T1000 (cell line): ENCODE measurements around the gene SBNO2.

ENCODE experiments used
- DNase-seq: peaks from one replicate; lab custom pipeline; 2025; ENCODE audit warnings: mixed read lengths; lab: John Stamatoyannopoulos, UW

Gene SBNO2

DNA sequence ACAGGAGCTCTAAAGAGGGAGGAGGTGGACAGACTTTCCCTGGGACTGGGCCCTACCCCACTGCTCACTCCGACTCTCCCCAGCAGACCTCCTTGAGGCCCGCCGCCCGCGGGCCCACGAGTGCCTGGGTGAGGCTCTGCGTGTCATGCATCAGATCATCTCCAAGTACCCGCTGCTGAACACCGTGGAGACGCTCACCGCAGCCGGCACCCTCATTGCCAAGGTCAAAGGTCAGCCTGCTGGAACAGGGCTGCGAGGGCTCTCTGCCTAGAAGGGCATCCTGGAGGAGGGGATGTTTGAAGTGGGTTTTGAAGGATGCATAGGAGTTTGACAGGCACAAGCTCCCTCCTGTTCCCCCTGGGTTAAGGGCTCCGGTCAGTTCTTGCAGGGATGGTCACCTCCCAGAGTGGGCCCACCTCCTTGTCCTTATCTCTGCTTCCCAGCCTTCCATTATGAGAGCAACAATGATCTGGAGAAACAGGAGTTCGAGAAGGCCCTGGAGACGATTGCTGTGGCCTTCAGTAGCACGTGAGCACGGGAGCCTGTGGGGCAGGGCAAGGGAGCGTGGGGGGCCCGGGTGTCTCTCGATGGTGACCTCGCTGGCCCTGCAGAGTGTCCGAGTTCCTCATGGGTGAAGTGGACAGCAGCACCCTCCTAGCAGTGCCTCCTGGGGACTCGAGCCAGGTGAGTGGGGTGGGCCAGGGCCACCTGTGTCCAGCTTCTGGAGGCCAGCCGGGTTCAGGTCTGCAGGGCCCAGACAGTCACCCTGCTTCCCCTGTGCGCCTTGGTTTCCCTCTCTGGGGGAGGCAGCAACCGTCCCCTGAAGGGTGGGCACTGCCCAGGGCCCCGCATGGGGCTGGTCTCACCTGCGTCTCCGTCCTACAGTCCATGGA lies 100.8 kb downstream of the SBNO2 start:
- no peak for DNase-seq

DNA sequence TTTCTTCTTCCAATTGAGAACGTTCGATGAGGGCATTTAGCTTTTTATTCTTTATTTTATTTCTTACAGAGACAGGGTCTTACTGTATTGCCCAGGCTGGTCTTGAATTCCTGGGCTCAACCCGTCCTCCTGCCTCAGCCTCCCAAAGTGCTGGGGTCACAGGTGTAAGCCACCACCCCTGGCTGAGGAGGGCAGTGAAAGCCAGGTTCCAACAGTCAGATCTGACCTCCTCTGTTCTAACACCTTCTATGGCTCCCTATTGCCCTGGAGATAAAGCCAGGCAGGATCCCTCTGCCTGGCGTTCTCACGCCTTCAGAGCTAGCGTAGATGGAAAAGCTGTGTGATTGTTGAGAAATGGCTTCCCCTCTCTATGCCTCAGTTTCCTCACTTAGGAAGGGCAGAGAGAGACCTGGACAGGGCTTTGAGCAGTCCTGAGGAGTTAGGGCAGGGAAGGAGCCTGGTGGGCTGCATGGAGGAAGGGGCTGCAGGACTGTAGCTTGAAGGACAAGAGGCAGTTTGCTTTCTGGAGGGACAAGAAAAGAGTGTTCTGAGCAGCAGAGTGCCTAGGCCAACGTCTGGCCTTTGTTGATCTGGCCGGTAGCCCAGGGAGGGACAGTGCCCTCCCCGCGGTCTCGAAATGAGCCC lies 101.6 kb downstream of the SBNO2 start:
- no peak for DNase-seq

DNA sequence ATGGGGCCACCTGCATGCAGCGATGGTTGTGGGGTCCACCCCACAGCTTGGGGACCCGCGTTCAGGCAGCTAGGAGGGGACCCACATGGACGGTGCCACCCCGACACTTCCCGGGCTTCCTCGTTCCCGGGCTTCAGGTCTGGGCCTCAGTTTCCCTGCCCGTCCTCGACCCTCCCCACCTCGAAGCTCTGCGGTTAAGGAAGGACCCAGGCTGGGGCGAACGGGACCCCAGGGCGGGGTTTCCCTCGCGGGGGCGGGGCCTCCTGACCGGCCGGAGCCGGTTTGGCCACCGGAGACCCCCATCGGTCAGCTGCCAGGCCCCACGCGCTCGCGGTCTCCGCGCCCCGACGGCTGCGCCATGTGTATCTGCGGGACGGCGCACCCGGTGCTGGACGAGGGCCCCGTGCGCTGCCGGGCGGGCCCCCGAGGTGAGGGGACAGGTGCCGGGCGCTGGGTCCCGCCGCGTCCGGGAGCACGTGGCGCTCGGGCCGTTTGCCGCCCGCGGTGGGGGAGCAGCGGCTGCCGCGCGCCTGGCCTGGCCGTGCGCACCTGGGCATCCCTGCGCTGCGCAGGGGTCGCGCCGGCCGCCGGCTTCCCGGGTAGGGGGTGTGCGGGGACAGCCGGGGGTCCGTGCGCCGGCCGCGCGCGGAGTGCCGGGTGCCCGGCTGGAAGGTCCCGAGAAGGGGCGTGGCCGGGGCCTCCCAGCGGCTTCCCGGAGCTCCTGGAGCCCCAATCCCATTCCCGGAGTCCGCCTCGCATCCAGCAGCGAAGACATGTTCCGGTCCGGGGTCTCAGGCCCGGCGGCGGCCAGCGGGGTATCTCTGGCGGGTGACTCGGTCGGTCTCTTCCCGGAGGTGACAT lies 102.9 kb downstream of the SBNO2 start:
- no peak for DNase-seq

DNA sequence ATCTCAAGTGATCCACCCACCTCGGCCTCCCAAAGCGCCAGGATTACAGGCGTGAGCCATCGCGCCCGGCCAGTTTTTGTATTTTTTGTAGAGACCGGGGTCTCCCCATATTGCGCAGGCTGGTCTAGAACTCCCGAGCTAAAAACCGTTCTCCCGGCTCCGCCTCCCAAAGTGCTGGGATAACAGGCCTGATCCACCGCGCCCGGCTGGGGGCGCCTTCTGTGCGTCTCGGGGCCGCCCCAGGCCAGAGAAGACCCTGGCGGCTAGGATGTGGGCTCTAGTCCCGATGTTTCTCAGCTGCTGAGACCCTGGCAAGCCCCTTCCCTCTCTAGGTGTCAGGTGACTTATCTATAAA lies 103.5 kb downstream of the SBNO2 start:
- no peak for DNase-seq

DNA sequence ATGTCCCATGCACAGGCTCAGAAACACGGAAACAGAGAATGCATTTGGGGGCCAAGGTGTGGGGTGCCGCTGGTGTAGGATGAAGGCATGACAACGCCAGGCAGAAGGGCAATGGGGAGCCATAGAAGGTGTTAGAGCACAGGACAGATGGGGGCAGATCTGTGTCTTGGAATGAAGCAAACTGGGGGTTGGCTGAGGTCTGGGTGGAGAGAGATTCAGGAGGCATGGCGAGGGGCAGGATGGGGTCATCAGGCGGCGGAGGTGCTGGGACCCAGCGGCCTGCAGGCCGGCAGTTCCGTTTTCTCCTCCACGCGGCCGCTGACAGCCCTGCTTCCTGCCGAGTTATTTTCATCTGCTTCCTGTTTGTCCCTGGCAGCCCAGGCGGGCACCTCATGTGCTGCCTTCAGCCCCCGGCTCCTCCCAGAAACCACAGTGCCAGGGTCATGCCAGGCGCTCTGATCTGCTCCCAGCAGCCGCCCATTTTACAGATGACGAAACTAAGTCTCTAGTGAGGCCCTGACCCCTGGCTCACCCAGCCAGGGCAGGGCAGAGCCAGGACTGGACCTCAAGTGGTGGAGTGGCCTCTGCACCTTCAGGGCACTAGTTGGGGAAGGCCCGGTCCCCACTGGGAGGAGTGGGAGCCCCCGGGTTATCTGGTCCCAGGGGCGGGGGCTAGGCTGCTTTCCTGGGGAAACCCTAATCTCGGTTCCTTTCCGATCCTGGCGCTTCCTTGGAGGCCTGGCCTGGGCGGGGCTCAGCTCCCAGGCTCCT lies 104.9 kb downstream of the SBNO2 start:
- DNase-seq, result no peak

DNA sequence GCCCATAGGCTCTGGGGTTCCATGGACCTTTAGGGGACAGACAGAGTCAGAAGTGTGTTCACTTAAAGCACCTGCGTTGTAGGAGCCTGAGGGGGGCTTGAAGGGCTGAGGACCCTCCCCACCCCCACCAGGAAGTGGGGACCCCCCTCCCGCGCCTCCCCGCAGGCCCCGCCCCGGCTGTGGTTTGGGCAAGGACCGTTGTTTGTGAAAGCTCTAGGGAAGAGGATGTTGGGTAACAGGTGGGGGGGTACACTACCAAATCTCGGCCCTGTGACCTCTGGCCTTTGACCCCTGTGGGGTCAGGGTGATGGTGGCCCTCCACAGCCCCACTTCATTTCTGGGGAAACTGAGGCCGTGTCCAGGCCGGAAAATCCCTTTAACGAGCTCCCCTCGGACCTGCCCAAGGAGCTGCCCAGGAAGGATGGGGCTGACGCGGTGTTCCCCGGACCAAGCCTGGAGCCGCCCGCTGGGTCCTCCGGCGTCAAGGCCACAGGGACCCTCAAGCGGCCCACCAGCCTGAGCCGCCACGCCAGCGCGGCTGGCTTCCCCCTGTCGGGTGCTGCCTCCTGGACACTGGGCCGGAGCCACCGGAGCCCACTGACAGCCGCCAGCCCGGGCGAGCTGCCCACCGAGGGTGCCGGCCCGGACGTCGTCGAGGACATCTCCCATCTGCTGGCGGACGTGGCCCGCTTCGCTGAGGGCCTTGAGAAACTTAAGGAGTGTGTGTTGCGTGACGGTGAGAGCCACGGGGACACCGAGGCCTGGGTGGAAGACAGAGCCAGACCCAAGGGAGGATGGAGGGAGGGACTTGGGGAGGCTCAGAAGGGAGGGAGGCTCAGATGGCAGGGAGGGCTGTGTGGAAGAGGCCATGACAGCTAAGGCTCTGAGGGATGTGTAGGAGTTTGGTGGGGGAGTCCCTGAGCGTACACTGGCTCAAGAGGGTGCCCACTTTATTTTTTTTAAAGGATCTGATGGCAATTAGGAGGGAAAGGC lies 105.8 kb downstream of the SBNO2 start:
- no peak for DNase-seq

DNA sequence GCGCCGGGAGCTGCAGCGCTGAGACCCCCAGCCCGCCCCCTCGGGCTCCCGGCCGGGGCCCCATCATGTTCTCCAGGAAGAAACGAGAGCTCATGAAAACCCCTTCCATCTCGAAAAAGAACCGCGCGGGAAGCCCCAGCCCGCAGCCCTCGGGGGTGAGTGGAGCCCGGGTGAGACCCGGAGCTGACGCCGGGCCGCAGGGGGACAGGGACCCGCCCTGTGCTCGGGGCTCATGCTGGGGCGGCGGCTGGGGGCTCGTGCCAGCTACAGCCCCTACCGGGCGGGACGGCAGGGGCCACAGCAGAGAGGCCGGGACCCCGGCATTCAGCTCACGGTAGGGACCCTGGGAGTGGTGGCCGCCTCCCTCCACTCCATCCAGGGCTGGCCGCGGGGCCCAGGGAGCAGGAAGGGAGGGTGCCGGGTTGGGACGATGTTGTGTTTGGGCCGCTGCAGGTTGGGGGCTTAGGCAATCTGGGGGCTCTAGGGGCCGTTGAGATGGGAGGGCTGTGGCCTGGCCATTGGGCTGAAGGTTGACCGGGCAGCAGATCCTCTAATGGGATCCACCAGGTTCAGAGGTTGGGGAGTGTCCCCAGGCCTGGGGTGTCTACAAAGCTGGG lies 106.6 kb downstream of the SBNO2 start:
- DNase-seq, result no peak

DNA sequence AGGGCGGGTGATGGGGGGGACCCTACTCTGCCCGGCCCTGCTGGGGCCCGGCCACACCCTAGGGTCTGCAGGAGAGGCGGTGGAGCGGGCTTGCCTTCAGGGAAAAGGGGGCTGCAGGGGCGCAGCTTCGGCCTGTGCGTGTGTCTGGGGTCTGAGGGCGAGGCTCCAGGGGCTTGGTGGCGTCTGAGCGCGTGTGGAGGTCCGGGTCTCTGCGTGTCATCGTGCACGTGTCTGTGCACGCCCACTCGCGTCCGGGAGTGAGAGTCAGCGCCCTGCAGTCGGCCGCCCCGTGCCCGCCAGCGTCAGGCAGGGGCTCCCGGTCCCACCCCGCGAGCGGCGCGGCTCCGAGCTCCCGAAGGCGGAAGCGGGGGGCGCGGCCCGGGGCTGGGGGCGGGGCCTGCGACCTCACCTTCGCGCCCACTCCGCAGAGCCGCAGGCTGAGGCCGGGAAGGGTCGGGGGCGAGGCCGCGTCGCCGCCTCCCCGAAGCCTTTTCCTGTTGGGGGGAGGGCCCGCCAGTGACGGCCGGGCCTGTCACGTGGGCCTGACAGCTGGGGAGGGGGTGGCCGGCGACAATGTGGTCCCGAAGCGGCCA lies 107.2 kb downstream of the SBNO2 start, which contains the start of gene ARHGAP45:
Gene ARHGAP45, plus strand, starts transcription at position 420 of the 593 bp plus-strand sequence. CDS start 239 bp downstream, outside the sequence.
- no peak for DNase-seq

DNA sequence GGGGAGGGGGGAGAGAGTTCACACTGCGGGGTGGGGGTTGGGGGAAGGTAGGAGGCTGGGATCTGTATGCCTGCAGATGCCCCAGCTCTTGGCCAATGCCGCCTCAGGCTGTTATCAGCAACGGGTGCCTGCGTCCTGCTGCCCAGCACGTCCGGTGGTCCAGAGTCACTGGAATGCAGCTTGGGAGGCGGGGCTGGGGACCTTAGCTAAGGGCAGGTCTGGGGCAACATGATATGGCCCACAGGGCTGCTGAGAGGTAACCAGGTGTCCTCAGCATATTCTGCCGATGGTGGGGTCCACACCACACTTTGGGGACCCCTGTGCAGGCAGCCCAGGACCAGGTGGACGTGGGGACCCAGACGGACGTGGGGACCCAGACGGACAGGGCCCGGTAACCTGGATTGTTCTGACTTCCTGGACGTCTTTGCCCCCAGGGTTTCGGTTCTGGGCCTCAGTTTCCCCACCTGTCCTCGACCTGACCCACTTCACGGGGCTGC lies 107.8 kb downstream of the SBNO2 start:
- no peak for DNase-seq

DNA sequence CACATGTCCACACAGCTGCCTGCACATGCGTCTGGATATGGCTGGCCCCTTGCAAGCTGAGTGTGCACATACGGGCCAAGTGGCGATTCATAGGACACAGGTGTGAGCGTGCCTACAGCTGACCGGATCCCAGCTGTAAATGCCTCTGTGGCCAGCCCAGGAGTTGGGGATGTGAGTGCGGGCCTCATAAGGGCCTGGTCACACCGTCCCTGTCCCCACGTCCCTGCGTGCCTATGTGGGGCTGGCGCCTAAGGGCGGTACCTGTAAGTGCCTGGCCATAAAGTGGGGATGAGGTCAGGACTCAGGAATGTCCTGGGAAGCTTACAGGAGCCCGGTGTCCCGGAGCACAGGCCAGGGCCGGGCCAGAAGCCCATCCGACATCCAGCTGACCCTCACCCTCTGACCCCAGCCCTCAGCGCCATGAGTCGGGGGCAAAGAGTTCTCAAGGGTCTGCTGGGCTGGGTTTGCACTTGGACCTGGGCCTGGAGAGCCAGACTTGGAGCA lies 108.4 kb downstream of the SBNO2 start:
- no peak for DNase-seq

DNA sequence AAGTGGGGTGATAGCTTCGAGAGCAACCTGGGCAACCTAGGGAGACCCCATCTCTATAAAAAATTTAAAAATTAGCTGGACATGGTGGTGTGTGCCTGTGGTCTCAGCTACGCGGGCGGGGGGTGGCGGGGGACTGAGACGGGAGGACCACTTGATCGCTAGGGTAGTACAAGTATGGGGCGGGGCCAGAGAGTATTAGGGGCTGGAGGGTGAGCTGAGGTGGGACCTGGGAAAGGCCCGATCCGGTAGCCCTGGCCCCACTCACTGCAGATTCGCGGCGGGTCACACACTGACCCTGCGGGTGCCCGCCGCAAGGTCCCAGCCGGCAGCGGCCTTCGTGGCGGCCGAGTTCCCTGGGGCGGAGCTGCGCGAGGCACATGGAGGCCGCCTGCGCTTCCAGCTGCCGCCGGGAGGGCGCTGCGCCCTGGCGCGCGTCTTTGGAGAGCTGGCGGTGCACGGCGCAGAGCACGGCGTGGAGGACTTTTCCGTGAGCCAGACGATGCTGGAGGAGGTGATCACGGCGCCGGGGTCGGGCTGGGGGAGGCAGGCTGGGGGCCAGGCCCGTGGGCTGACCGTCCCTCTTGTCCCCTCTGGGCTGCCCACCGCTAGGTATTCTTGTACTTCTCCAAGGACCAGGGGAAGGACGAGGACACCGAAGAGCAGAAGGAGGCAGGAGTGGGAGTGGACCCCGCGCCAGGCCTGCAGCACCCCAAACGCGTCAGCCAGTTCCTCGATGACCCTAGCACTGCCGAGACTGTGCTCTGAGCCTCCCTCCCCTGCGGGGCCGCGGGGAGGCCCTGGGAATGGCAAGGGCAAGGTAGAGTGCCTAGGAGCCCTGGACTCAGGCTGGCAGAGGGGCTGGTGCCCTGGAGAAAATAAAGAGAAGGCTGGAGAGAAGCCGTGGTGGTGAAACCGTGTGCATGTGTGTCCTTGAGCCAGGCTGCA lies 109.1 kb downstream of the SBNO2 start:
- DNase-seq, result no peak

DNA sequence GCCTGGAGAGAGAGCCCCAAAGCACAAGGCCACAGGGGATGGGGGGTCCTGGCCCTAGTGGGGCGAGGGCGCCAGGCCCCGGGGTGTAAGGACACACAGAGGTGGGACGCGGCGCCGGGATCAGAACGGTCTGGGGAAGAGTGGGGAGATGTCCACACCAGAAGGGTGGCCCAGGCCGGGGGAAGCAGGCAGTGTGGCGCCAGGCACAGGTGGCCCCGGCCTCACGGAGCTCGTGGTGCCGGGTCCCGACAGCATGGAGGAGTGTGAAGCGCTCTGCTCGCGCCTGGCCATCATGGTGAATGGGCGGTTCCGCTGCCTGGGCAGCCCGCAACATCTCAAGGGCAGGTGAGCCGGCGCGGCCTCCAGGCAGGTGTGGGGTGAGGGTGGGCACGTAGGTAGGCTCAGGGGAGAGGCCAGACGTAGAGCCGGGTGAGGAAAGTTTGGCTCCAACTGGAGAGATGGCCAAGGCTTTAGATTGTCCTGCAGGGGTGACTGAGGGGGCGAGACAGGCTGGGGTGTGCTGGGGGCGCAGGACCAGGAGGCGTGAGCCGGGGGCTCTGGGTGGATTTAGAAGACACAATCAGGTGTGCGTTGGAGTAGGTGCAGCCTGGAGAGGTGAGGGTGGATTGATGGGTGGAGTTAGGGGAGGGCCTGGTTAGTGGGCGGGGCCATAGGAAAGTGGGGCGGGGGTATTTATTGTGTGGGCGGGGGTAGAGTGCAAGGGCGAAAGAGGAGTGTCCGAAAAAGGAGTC lies 110.0 kb downstream of the SBNO2 start:
- no peak for DNase-seq

DNA sequence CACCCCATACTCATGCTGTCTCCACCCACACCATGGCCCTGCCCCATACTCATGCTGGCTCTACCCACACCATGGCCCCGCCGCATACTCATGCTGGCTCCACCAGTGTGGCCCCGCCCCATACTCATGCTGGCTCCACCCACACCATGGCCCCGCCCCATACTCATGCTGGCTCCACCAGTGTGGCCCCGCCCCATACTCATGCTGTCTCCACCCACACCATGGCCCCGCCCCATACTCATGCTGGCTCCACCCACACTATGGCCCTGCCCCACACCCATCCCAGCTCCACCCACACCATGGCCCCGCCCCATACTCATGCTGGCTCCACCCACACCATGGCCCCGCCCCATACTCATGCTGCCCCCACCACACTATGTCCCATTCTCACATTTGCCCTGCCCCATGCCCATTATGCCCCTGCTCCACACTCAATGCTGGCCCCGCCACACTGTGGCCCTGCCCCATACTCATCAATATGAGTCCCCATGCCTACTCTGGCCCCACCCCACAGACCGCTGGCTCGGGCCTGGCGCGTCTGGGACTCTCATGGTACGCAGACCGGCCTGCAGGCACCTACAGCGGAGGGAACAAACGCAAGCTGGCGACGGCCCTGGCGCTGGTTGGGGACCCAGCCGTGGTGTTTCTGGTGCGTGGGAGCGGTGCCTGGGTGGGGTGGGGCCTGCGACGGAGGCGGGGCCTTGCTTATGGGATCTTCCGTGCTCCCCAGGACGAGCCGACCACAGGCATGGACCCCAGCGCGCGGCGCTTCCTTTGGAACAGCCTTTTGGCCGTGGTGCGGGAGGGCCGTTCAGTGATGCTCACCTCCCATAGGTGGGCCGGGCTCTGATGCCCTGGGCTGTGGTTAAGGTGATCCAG lies 110.8 kb downstream of the SBNO2 start:
- DNase-seq, result peak; percentile 82

DNA sequence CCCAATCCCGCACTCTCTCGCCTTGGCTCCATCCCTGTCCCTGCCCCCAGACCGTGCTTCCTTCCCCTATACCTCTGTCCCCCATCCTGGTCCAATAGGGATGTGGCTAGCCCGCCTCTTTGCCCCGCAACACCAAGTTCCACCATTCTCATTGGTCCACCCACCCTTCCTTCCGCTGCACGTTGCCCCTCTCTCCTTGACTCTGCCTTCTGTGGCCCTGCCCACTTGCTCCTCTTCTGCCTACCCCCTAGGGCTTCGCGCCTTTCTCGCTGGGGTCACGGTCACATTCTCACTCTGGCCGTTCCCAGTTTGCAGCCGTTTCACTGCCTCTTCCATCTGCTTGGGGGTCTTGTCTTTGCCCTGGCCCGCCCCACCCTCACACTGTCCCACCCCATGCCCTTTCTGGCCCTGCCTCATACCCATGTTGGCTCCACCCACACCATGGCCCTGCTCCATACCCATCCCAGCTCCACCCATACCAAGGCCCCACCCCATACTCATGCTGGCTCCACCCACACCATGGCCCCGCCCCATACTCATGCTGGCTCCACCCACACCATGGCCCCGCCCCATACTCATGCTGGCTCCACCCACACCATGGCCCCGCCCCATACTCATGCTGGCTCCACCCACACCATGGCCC lies 111.6 kb downstream of the SBNO2 start:
- DNase-seq, result no peak

DNA sequence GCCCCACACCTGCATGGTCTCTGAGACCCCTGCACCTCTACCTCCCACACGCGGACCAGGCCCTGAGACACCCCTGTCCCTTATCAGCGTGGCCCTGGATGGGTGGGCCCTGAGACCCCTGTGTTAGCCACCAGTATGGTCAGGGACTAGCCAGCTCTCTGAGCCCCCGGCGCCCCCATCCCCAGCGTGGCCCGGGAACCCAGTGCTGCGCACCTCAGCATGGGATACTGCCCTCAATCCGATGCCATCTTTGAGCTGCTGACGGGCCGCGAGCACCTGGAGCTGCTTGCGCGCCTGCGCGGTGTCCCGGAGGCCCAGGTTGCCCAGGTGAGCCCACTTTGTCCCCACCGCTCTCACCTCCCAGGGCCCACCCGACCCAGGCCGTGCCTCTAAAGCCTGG lies 112.1 kb downstream of the SBNO2 start:
- no peak for DNase-seq

DNA sequence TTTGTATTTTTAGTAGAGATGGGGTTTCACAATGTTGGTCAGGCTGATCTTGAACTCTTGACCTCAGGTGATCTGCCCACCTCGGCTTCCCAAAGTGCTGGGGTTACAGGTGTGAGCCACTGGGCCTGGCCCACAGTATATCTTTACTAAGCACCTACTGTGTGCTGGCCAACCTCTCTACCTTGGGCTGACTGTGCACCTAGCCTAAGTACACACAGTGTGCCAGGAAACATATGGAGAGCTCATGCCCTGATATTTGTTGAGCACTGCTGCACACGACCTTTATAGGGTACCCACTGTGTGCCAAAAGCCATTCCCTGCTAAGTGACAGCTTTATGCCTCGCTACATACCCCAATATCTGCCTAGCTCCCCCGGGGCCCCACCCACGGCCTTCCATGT lies 113.4 kb downstream of the SBNO2 start:
- DNase-seq, result no peak
